Naive thymus-derived CD4-positive, alpha-beta T cell (primary cell): ENCODE data around the gene MRPS18A. TPM values are rescaled to one million over a fixed set of nuclear protein-coding genes. Genes with fewer than 3 reads are reported as not detected.
"Not testable (repeated sequence)": the region's sequence is repeated elsewhere in the genome, so short reads cannot be mapped to it uniquely, and the experiment has no call there.

Experiments
- ATAC-seq: fragments of 150-1000 bp; cut with Tn5 transposase; 2 replicates; pipeline ENCODE4 v1.10.0; 2021; ENCODE audit warnings: mild to moderate bottlenecking, moderate library complexity
- CTCF ChIA-PET: fragments of 350-600 bp; sonication (Branson Sonifier 250); formaldehyde crosslinking; loops from one replicate; lab custom pipeline; 2021; ENCODE audit warnings: antibody characterized with exemption; lab: Charles Lee
- POLR2A ChIA-PET: fragments of 350-600 bp; sonication (Branson Sonifier 250); formaldehyde crosslinking; loops from one replicate; lab custom pipeline; 2021; ENCODE audit warnings: antibody characterized with exemption, inconsistent platforms; lab: Charles Lee
- DNase-seq, 9 donors: peaks; one replicate each; pipeline versions ENCODE4 v3.0.0 to v3.0.0-alpha.2; 2020 to 2022; ENCODE audit warnings: mixed read lengths in 1 of 9
- H3K27ac ChIP-seq: one replicate; pipeline ENCODE4 v1.7.0; 2013; ENCODE audit warnings: mild to moderate bottlenecking, low read depth, low read length, moderate library complexity
- H3K27me3 ChIP-seq, 2 donors: one replicate each; pipeline ENCODE4 v1.7.0; 2013; ENCODE audit warnings: low read length in 2 of 2, mild to moderate bottlenecking in 2 of 2, moderate library complexity in 2 of 2; ENCODE audit not compliant: control insufficient read depth in 2 of 2, insufficient read depth in 2 of 2
- H3K36me3 ChIP-seq, 3 experiments: 1 replicate in 2 of 3; 2 replicates in 1 of 3; pipeline ENCODE4 v1.7.0; 2013; ENCODE audit warnings: low read length in 3 of 3, mild to moderate bottlenecking in 3 of 3, moderate library complexity in 1 of 3; ENCODE audit not compliant: insufficient read depth in 3 of 3, control insufficient read depth in 2 of 3
- H3K4me1 ChIP-seq, 2 donors: one replicate each; pipeline ENCODE4 v1.7.0; 2013; ENCODE audit warnings: low read length in 2 of 2, mild to moderate bottlenecking in 2 of 2, moderate library complexity in 1 of 2; ENCODE audit not compliant: control insufficient read depth in 2 of 2, insufficient read depth in 2 of 2
- H3K4me3 ChIP-seq: 2 replicates; pipeline ENCODE4 v1.7.0; 2013; ENCODE audit warnings: mild to moderate bottlenecking, low read length
- H3K9me3 ChIP-seq, 3 experiments: 1 replicate in 2 of 3; 2 replicates in 1 of 3; pipeline ENCODE4 v1.7.0; 2013; ENCODE audit warnings: low read length in 3 of 3; ENCODE audit not compliant: control insufficient read depth in 2 of 3
- H3K27ac Mint-ChIP-seq, 9 donors: one replicate each; pipeline ENCODE4 v1.8.0; 2020 to 2022; ENCODE audit warnings: mixed read lengths in 9 of 9, mild to moderate bottlenecking in 8 of 9, moderate library complexity in 5 of 9, inconsistent platforms in 2 of 9
- H3K27me3 Mint-ChIP-seq, 5 donors: one replicate each; pipeline ENCODE4 v1.8.0; 2021 to 2022; ENCODE audit warnings: mixed read lengths in 5 of 5, mild to moderate bottlenecking in 1 of 5
- H3K36me3 Mint-ChIP-seq, 5 donors: one replicate each; pipeline ENCODE4 v1.8.0; 2020 to 2022; ENCODE audit warnings: mixed read lengths in 5 of 5, mild to moderate bottlenecking in 3 of 5, inconsistent platforms in 1 of 5
- H3K4me1 Mint-ChIP-seq, 7 donors: one replicate each; pipeline ENCODE4 v1.8.0; 2020 to 2022; ENCODE audit warnings: mixed read lengths in 7 of 7, mild to moderate bottlenecking in 3 of 7, inconsistent platforms in 1 of 7
- H3K4me3 Mint-ChIP-seq, 10 donors: one replicate each; pipeline ENCODE4 v1.8.0; 2020 to 2022; ENCODE audit warnings: mild to moderate bottlenecking in 10 of 10, mixed read lengths in 10 of 10, moderate library complexity in 6 of 10, inconsistent platforms in 2 of 10
- H3K9me3 Mint-ChIP-seq, 11 donors: one replicate each; pipeline ENCODE4 v1.8.0; 2020 to 2022; ENCODE audit warnings: mixed read lengths in 11 of 11, mild to moderate bottlenecking in 4 of 11, inconsistent platforms in 1 of 11, moderate library complexity in 1 of 11
- intact Hi-C, 2 donors: fragments of 100-400 bp; cut with micrococcal nuclease; formaldehyde crosslinking; loops; one replicate each; pipeline ENCODE4 v1.15.1; 2023
- polyA plus RNA-seq, 2 donors: library from polyadenylated mRNA; unstranded; fragments of 300-500 nt; fragmentation: Illumina TruSeq; gene quantifications; one replicate each; pipeline ENCODE4 v1.2.3, GENCODE V29; 2021
- total RNA-seq, 6 experiments: library from RNA in 5 of 6; stranded (reverse) in 5 of 6; gene quantifications; 1 replicate in 5 of 6; 2 replicates in 1 of 6; pipeline ENCODE4 v1.2.3 and lab custom pipeline; 2021 to 2026

The MRPS18A gene
- total and polyA plus RNA-seq, 7 experiments from 2014 or later = 20.9 to 68.4 (median 33.6) TPM

- ChIA-PET POLR2A (interaction anchor here (0.6 kb wide), 1 partner anchor 1319 kb away, joined by 5 read pairs; no protein-coding TSS in a partner anchor), CTCF (no interaction called here)
- DNase-seq = no peak
- ATAC-seq = no peak
- no peaks in the 10 kb centered on the region for H3K27me3 ChIP-seq
- Mint-ChIP-seq H3K4me3 (peak overlapping the region in 7 of 10 donors; percentile 10 to 100 (median 50)), H3K27me3 (peaks cover 0 to 3% (median 0%) of the 10 kb centered on the region in 5 donors), H3K36me3 (peaks cover 12 to 42% (median 33%) of the 10 kb centered on the region in 5 donors), H3K9me3 (peaks cover 0 to 5% (median 0%) of the 10 kb centered on the region in 11 donors), H3K27ac (peak overlapping the region in 1 of 9 donors; percentile 41), H3K4me1 (peaks cover 29 to 74% (median 49%) of the 10 kb centered on the region in 7 donors)
- H3K36me3 ChIP-seq = peaks cover 0 to 36% (median 8%) of the 10 kb centered on the region in 3 experiments
- H3K4me3 ChIP-seq = no peak overlapping the region
- H3K4me1 ChIP-seq = peaks cover 24 to 28% of the 10 kb centered on the region in 2 donors
- no peak overlapping the region for H3K27ac ChIP-seq
- intact Hi-C loops = loop anchor here (5.0 to 10.0 kb wide), 3 partner anchors 163 to 1705 kb away; partner anchors contain the start of genes TJAP1 (in 1 of the 2) and UBR2 (in 1 of the 2)
- H3K9me3 ChIP-seq = no peaks in the 10 kb centered on the region
These were observed 47.4 kb downstream of the MRPS18A start for GRCh38 chr6:43639984-43640800.

DNA sequence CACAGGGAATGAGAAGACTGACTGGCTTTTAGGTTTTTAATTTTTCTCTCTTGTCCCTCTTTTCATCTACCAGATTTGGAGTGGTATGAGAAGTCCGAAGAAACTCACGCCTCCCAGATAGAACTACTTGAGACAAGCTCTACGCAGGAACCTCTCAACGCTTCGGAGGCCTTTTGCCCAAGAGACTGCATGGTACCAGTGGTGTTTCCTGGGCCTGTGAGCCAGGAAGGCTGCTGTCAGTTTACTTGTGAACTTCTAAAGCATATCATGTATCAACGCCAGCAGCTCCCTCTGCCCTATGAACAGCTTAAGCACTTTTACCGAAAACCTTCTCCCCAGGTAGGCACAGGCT is 51.3 kb downstream of the MRPS18A start:
- peak overlapping the region; percentile 93 to 98 (median 96) for H3K27ac Mint-ChIP-seq

DNA sequence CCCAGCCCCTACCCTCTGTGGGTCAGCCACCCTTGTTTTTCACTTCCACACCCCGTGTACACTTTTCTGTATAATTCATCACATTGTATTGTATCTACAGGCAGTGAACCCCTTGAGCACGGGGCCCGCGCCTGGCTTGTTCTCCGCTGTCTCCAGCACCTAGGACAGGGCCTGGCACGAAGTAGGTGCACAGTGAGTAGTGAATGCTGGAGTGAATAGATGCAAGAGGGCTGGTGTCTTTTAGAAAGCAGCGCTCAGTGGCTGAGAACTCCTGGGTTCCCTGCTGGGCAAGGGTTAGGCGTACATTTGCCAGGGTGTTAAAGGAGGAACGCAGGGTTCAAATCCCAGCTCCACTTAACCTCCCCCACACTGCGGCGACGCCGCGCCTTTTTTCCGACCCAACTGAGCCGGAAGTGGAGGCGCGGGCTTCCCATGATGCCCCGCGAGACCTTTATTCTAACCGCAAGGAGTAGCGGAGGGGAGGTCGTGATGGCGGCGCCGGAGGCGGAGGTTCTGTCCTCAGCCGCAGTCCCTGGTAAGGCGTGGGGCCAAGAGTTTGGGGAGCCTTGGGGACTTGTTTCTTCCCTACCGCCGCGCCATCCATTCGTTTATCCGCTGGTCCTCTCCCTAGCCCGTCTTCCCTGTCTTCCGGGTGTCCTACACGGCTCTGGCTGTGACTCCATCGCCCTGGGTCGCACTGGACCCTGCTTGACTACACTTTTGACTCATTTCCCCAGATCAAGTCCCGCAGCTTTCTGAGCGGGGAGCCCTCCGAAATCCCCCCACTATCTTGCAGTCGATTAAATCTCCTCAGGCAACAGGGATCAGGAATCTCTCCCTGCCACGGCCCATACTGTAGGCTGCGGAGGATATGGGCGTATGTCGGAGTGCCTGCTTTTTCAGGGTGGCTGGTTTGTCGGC is 51.9 kb downstream of the MRPS18A start, which contains the start of gene MAD2L1BP:
Gene MAD2L1BP (plus strand): TSS at position 454 of the 921 bp plus-strand sequence. CDS start 36 bp downstream, at position 490.
- H3K9me3 ChIP-seq = no peaks in the 10 kb centered on the region
- H3K36me3 ChIP-seq = peaks cover 0 to 18% (median 8%) of the 10 kb centered on the region in 3 experiments
- POLR2A ChIA-PET = interaction anchor here (0.6 to 1.7 kb wide), 8 partner anchors 10 to 496 kb away, joined by 3 to 5 read pairs (median 4); no protein-coding TSS in a partner anchor
- peaks cover 28 to 30% of the 10 kb centered on the region in 2 donors for H3K4me1 ChIP-seq
- peaks cover 0 to 3% (median 0%) of the 10 kb centered on the region in 5 donors for H3K27me3 Mint-ChIP-seq
- peaks cover 0 to 5% (median 0%) of the 10 kb centered on the region in 11 donors for H3K9me3 Mint-ChIP-seq
- H3K27ac ChIP-seq = peak within 1 kb of the TSS; percentile 87
- H3K27me3 ChIP-seq = no peaks in the 10 kb centered on the region
- peak; percentile 65 to 92 (median 88) for DNase-seq
- intact Hi-C loops = loop anchor here (1.0 to 10.0 kb wide), 9 partner anchors 7 to 1701 kb away; partner anchors contain the start of genes RSPH9 (in 2 of the 2), POLH (in 1 of the 2), TJAP1 (in 1 of the 2) and UBR2 (in 1 of the 2)
- H3K4me3 ChIP-seq = peak within 1 kb of the TSS; percentile 91
- H3K4me1 Mint-ChIP-seq = peaks cover 34 to 65% (median 48%) of the 10 kb centered on the region in 7 donors
- peak; percentile 94 for ATAC-seq
- peak within 1 kb of the TSS; percentile 92 to 100 (median 99) for H3K4me3 Mint-ChIP-seq
- CTCF ChIA-PET = interaction anchor here (0.7 to 0.8 kb wide), 2 partner anchors 133 to 1991 kb away, joined by 3 read pairs; no protein-coding TSS in a partner anchor
- peaks cover 12 to 30% (median 19%) of the 10 kb centered on the region in 5 donors for H3K36me3 Mint-ChIP-seq
- peak within 1 kb of the TSS; percentile 93 to 98 (median 96) for H3K27ac Mint-ChIP-seq

More for the DNA sequence above, 51.3 kb downstream of the MRPS18A start:
- POLR2A ChIA-PET = interaction anchor here (1.3 to 1.7 kb wide), 4 partner anchors 9 to 26 kb away, joined by 3 to 5 read pairs (median 4); no protein-coding TSS in a partner anchor
- H3K4me3 Mint-ChIP-seq = peak overlapping the region; percentile 92 to 100 (median 99)
- peaks cover 12 to 32% (median 21%) of the 10 kb centered on the region in 5 donors for H3K36me3 Mint-ChIP-seq
- peaks cover 0 to 3% (median 0%) of the 10 kb centered on the region in 5 donors for H3K27me3 Mint-ChIP-seq
- CTCF ChIA-PET = interaction anchor here (0.8 kb wide), 1 partner anchor 133 kb away, joined by 3 read pairs; no protein-coding TSS in a partner anchor
- ATAC-seq = peak; percentile 26
- Histone ChIP-seq H3K27me3 (no peaks in the 10 kb centered on the region), H3K4me3 (peak overlapping the region; percentile 91), H3K36me3 (peaks cover 0 to 24% (median 8%) of the 10 kb centered on the region in 3 experiments), H3K4me1 (peaks cover 28 to 30% of the 10 kb centered on the region in 2 donors), H3K9me3 (no peaks in the 10 kb centered on the region), H3K27ac (peak overlapping the region; percentile 87)
- intact Hi-C loops = loop anchor here (1.0 to 10.0 kb wide), 5 partner anchors 8 to 1701 kb away; partner anchors contain the start of genes RSPH9 (in 1 of the 2), TJAP1 (in 1 of the 2) and UBR2 (in 1 of the 2)
- peaks cover 0 to 5% (median 0%) of the 10 kb centered on the region in 11 donors for H3K9me3 Mint-ChIP-seq
- peak in 4 of 9 donors; percentile 15 to 34 (median 27) for DNase-seq
- peaks cover 32 to 63% (median 50%) of the 10 kb centered on the region in 7 donors for H3K4me1 Mint-ChIP-seq

DNA sequence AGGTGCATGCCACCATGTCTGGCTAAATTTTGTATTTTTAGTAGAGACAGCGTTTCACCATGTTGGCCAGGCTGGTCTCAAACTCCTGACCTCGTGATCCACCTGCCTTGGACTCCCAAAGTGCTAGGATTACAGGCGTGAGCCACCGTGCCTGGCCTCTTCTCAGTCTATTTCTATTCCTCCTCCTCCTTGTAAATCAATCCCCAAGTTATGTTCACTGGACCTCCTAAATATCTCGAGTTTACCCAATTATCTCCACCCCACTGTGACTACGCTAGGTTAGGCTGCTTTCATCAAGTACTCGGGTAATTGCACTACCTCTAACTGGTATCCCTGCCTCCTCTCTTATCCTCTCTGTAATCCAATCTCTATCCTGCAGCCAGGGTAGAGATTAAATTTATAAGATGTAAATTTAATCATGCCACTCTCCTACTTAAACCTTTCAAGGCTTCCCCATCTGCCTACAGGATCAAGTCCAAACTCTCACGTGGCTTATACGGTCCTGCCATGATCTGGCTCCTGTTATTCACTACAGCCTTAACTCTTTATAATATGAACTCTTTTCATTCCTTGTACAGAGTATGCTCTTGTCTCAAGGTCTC is 52.8 kb downstream of the MRPS18A start:
- no peak for ATAC-seq
- peaks cover 0 to 3% (median 0%) of the 10 kb centered on the region in 5 donors for H3K27me3 Mint-ChIP-seq
- DNase-seq = no peak
- POLR2A ChIA-PET = interaction anchor here (0.7 to 1.7 kb wide), 3 partner anchors 11 to 134 kb away, joined by 3 to 5 read pairs (median 5); no protein-coding TSS in a partner anchor
- Histone ChIP-seq H3K27me3 (no peaks in the 10 kb centered on the region), H3K27ac (peak overlapping the region; percentile 87), H3K4me1 (peaks cover 33 to 36% of the 10 kb centered on the region in 2 donors), H3K9me3 (no peaks in the 10 kb centered on the region), H3K36me3 (peaks cover 0 to 10% (median under 1%) of the 10 kb centered on the region in 3 experiments), H3K4me3 (peak overlapping the region; percentile 91)
- peaks cover 0 to 5% (median 0%) of the 10 kb centered on the region in 11 donors for H3K9me3 Mint-ChIP-seq
- peaks cover 28 to 62% (median 46%) of the 10 kb centered on the region in 7 donors for H3K4me1 Mint-ChIP-seq
- CTCF ChIA-PET = no interaction called here
- intact Hi-C loops = loop anchor here (1.0 to 10.0 kb wide), 8 partner anchors 10 to 1700 kb away; partner anchors contain the start of genes POLH (in 1 of the 2), RSPH9 (in 1 of the 2), TJAP1 (in 1 of the 2) and UBR2 (in 1 of the 2)
- peak overlapping the region; percentile 92 to 100 (median 99) for H3K4me3 Mint-ChIP-seq
- peaks cover 4 to 21% (median 11%) of the 10 kb centered on the region in 5 donors for H3K36me3 Mint-ChIP-seq
- H3K27ac Mint-ChIP-seq = peak overlapping the region; percentile 93 to 98 (median 96)

GRCh38 chr6:43633002-43633401 is 54.6 kb downstream of the MRPS18A start:
- H3K27ac Mint-ChIP-seq, H3K4me3 ChIP-seq, ATAC-seq, H3K27me3 ChIP-seq, H3K27me3 Mint-ChIP-seq, H3K4me3 Mint-ChIP-seq, H3K27ac ChIP-seq, H3K36me3 ChIP-seq, CTCF ChIA-PET, DNase-seq, H3K9me3 Mint-ChIP-seq, H3K9me3 ChIP-seq: not testable (repeated sequence)
- H3K4me1 ChIP-seq = peaks cover 27 to 33% of the 10 kb centered on the region in 2 donors
- peaks cover 0 to 18% (median 3%) of the 10 kb centered on the region in 5 donors for H3K36me3 Mint-ChIP-seq
- POLR2A ChIA-PET = interaction anchor here (1.2 kb wide), 1 partner anchor 12 kb away, joined by 4 read pairs; the partner anchor contains the start of gene RSPH9
- peaks cover 29 to 56% (median 44%) of the 10 kb centered on the region in 7 donors for H3K4me1 Mint-ChIP-seq
- intact Hi-C loops = loop anchor here in 1 of 2 donors (10.0 kb wide), 2 partner anchors 1068 to 1698 kb away; partner anchors contain the start of gene UBR2
